ENCODE results near the gene LBP. TPM values are rescaled to one million over a fixed set of nuclear protein-coding genes. Genes with fewer than 3 reads are reported as not detected.
"Not testable (repeated sequence)": the region's sequence is repeated elsewhere in the genome, so short reads cannot be mapped to it uniquely, and the experiment has no call there.

Gene LBP
- total RNA-seq, 1 donor from 2014 or later: not detected

DNA sequence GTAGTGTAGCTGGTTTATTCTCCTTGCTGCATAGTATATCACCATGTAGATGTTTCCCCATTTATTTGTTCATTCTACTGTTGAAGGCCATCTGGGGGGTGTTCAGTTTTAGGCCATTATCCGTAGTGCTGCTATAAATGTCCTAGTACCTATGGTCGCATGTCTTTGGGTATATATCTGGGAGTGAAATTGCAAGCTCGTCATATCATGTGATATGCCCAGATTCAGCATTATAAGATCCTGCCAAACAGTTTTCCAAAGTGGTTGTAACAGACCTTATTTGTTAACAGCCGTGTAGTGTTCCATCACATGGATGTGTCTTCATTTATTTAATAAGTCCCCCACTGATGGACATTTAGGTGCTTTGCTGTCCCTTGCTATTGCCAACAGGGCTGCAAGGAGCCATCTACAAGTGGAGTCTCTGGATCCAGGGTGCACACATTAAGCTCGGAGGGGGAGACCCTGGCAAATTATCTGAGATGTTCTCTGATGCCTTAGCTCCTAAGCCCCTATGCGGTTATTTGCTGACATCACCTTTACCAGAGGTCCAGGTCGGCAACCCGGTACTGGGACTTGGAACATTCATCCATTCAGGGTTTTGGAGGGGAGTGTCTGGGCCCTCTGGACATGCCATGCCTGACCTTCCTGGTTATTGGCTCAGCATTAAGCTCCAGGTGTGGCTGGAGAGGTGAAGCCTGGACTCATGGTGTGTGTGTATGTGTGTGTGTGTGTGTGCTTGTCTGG lies 16.9 kb downstream of the LBP start:
- no peak overlapping the region for H3K4me3 Mint-ChIP-seq
- H3K4me1 Mint-ChIP-seq (ENCODE audit: low read depth): no peaks in the 10 kb centered on the region
- H3K36me3 Mint-ChIP-seq (ENCODE audit: low read depth): no peaks in the 10 kb centered on the region
- H3K27me3 Mint-ChIP-seq (ENCODE audit: insufficient read depth): peaks cover 5% of the 10 kb centered on the region
- intact Hi-C loops (cut with micrococcal nuclease): no loop called here
- DNase-seq (ENCODE audit: low spot score): no peak
- H3K27ac Mint-ChIP-seq: no peak overlapping the region
- no peaks in the 10 kb centered on the region for H3K9me3 Mint-ChIP-seq

DNA sequence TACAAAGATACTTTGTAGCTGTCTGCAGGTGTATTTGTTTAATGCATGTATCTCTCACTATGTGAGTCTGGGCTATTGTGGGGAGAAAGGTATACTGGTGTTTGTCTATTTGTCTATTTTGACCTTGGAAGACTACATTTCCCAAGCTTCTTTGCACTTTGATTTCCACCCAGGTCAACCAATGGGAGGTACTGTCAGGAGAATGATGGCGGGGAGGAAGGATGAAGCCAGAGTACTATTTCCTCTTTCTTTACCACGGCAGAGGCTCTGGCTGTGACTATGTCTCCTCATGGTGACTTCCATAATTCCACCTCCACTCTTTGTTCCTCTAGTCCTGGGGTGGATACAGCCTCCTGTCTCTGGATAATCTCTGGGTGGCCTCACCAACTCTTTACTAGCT lies 23.1 kb downstream of the LBP start:
- no peak overlapping the region for H3K27ac Mint-ChIP-seq
- intact Hi-C loops (cut with micrococcal nuclease): no loop called here
- no peaks in the 10 kb centered on the region for H3K4me1 Mint-ChIP-seq (ENCODE audit: low read depth)
- peaks cover 9% of the 10 kb centered on the region for H3K27me3 Mint-ChIP-seq (ENCODE audit: insufficient read depth)
- H3K4me3 Mint-ChIP-seq: no peak overlapping the region
- H3K36me3 Mint-ChIP-seq (ENCODE audit: low read depth): no peaks in the 10 kb centered on the region
- DNase-seq (ENCODE audit: low spot score): no peak
- H3K9me3 Mint-ChIP-seq: no peaks in the 10 kb centered on the region

DNA sequence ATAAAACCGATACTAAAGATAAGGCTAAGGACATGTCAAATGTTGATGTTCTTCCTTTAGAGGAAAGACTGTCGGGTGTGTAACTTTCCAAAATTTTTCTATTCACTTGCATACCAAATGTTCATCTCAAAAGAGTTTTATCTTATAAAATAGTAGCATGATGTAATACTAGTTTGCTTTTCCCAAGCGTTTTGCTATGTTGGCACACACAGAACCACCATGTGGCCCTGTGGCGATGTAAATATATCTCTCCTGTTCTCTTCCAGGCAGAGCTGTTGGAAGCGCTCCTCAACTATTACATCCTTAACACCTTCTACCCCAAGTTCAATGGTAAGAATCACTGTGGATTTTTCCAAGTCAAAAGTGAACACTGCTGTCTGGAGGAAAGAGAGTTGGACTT lies 26.5 kb downstream of the LBP start:
- Mint-ChIP-seq H3K4me3 (no peak overlapping the region), H3K27ac (no peak overlapping the region), H3K9me3 (no peaks in the 10 kb centered on the region), H3K4me1 (ENCODE audit: low read depth) (no peaks in the 10 kb centered on the region), H3K36me3 (ENCODE audit: low read depth) (no peaks in the 10 kb centered on the region), H3K27me3 (ENCODE audit: insufficient read depth) (peaks cover 6% of the 10 kb centered on the region)
- no peak for DNase-seq (ENCODE audit: low spot score)
- intact Hi-C loops (cut with micrococcal nuclease): no loop called here

DNA sequence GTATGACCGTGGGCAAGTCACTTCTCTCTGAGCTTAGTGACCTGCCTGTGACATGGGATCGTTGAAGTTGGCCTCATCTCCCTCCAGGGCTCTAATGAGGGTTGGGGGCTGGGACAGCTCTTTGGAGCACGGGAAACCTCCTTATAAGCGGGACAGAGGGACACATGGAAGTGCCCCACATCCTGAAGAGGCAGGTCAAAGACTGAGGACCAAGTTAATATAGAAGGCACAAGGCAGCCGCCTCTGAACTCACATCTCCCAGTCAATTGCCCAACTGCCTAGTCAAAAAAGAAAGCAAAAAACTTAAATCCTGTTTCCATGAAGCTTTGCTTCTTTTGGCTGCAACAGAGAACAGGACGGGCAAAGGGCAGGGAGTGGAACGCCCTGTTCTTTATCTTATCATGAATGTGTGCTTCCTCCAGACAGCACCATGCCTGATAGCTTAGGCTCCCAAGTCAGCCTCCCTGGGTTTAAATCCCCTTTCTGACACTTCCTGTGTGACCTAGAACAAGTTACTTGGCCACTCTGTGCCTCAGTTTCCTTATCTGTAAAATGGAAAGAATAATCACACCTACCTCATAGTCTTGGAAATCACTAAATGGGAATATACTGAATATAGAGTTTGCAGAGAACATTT lies 27.1 kb downstream of the LBP start:
- DNase-seq (ENCODE audit: low spot score): no peak
- Mint-ChIP-seq H3K9me3 (no peaks in the 10 kb centered on the region), H3K27ac (no peak overlapping the region), H3K36me3 (ENCODE audit: low read depth) (no peaks in the 10 kb centered on the region), H3K27me3 (ENCODE audit: insufficient read depth) (peaks cover 6% of the 10 kb centered on the region), H3K4me1 (ENCODE audit: low read depth) (no peaks in the 10 kb centered on the region), H3K4me3 (no peak overlapping the region)
- intact Hi-C loops (cut with micrococcal nuclease): no loop called here

DNA sequence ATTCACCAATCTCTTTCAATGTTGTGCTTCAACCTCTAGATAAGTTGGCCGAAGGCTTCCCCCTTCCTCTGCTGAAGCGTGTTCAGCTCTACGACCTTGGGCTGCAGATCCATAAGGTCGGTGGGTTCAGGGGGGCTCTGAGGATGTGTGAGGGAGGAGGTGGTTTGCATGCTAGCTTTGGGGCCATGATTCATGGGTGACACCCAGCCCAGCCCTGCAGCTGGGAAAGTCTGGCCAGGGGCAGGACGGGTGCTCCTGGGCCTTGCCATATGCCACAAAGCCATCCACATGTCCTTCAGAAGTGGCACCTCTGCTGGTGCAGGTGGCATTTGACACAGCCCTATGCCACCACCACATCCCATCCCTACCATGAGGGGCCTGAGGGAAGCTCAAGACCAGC lies 27.6 kb downstream of the LBP start:
- Mint-ChIP-seq H3K9me3 (no peaks in the 10 kb centered on the region), H3K27ac (no peak overlapping the region), H3K36me3 (ENCODE audit: low read depth) (no peaks in the 10 kb centered on the region), H3K4me1 (ENCODE audit: low read depth) (no peaks in the 10 kb centered on the region), H3K27me3 (ENCODE audit: insufficient read depth) (peaks cover 6% of the 10 kb centered on the region), H3K4me3 (no peak overlapping the region)
- intact Hi-C loops (cut with micrococcal nuclease): no loop called here
- DNase-seq (ENCODE audit: low spot score): no peak

DNA sequence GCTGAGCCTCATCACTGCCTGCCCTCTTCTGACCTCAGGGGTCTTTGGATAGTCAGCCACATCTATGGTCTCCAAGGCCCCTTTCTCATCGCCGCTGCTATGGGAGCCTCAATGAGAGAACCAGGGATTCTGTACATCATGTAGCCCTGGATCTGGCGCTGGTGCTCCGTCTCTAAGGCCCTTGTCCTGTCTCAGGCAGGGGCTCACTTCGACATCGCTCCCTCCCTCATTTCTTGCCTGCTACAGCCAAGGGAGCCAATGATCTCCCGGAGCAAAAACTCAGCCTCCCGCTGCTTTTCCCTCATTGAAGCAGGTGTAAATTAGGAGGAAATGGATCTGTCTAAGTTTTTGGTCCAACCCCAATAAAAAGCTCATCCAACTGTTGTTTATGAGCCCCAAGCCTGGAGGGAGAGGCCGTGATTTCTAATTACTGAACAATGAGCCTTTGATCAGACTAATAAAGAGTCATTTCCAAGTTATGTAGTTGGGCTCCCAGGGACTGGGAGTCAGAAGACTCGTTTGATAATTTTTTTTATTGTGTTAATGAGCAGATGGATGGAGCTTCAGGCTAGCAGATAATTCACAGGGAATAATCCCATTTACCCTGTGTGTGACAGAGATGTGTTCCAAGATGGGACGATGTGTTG lies 30.9 kb downstream of the LBP start:
- no peaks in the 10 kb centered on the region for H3K9me3 Mint-ChIP-seq
- H3K27ac Mint-ChIP-seq: no peak overlapping the region
- H3K4me1 Mint-ChIP-seq (ENCODE audit: low read depth): no peaks in the 10 kb centered on the region
- no peak for DNase-seq (ENCODE audit: low spot score)
- no peaks in the 10 kb centered on the region for H3K36me3 Mint-ChIP-seq (ENCODE audit: low read depth)
- H3K4me3 Mint-ChIP-seq: no peak overlapping the region
- peaks cover 1% of the 10 kb centered on the region for H3K27me3 Mint-ChIP-seq (ENCODE audit: insufficient read depth)
- intact Hi-C loops (cut with micrococcal nuclease): no loop called here

DNA sequence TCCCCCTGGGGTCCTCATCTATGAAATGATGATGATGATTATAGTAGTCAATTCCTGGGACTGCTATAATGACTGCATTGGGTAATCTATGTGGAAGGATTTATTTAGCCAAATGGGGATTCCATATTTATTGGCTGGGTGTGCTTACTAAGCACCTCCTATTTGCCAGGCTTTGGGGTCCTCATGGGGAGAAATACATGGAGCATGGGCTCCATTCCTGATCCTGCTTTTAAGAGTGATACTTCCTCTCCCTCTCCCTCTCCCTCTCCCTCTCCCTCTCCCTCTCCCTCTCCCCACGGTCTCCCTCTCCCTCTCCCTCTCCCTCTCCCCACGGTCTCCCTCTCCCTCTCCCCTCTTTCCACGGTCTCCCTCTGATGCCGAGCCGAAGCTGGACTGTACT lies 31.6 kb downstream of the LBP start:
- DNase-seq (ENCODE audit: low spot score); H3K36me3 Mint-ChIP-seq (ENCODE audit: low read depth); H3K27me3 Mint-ChIP-seq (ENCODE audit: insufficient read depth); intact Hi-C loops (cut with micrococcal nuclease); H3K4me3 Mint-ChIP-seq; H3K4me1 Mint-ChIP-seq (ENCODE audit: low read depth); H3K27ac Mint-ChIP-seq; H3K9me3 Mint-ChIP-seq: not testable (repeated sequence)

DNA sequence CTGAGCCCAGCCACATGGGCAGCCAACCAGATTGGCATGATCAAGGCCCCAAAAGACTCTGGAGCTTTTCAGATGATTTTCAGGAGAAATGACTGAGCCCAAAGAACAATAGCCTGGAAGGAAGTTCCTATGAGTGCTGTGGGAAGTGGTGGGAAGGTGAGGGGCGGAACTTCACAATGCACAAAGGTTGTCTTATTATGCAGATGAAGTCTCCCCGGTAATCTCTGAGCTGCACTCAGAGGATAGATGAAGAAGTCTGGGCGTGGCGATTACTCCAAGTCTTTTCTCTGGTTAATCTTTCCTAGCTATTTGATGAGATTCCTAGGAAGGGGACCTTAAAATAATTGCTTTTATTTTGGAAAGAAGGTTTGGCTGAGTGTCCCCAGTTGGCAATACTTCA lies 36.9 kb downstream of the LBP start:
- Mint-ChIP-seq H3K27me3 (ENCODE audit: insufficient read depth) (peaks cover 7% of the 10 kb centered on the region), H3K27ac (no peak overlapping the region), H3K4me1 (ENCODE audit: low read depth) (no peaks in the 10 kb centered on the region), H3K4me3 (no peak overlapping the region), H3K9me3 (no peaks in the 10 kb centered on the region), H3K36me3 (ENCODE audit: low read depth) (no peaks in the 10 kb centered on the region)
- DNase-seq (ENCODE audit: low spot score): no peak
- intact Hi-C loops (cut with micrococcal nuclease): no loop called here

DNA sequence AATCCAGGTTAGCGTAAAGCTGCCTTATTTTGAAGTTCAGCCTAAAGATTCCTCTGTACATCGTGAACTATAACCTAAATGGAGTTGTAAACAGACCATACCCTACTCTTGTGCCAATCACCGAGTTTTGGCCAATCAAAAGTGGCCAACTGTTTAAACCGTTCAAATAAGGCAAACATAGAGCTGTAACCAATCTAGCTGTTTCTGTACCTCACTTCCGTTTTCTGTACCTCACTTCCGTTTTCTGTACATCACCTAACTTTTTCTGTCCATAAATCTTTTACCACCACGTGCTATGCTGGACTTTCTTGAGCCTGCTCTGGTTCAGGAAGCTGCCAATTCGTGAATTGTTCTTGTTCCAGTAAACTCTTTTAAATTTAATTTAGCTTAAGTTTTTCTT lies 39.7 kb downstream of the LBP start:
- no peaks in the 10 kb centered on the region for H3K4me1 Mint-ChIP-seq (ENCODE audit: low read depth)
- peaks cover 7% of the 10 kb centered on the region for H3K27me3 Mint-ChIP-seq (ENCODE audit: insufficient read depth)
- no peaks in the 10 kb centered on the region for H3K9me3 Mint-ChIP-seq
- H3K27ac Mint-ChIP-seq: no peak overlapping the region
- DNase-seq (ENCODE audit: low spot score): no peak
- no peak overlapping the region for H3K4me3 Mint-ChIP-seq
- intact Hi-C loops (cut with micrococcal nuclease): no loop called here
- no peaks in the 10 kb centered on the region for H3K36me3 Mint-ChIP-seq (ENCODE audit: low read depth)

DNA sequence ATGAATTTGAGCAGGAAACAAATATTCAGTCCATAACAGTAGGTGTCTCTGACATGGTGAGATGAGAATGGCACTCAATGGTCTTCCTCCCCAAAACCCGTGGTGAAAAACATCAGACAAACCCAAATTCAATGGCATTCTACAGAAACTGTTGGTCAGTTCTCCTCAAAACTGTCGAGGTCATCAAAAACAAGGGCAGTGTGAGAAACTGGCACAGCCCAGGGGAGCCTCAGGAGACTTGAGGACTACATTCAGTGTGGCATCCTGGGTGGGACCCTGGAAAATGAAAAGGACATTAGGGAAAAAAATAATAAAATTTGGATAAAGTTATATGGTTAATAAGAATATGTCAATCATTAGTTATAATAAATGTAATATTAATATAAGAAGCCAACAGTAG lies 40.6 kb downstream of the LBP start:
- intact Hi-C loops (cut with micrococcal nuclease): no loop called here
- no peak for DNase-seq (ENCODE audit: low spot score)
- Mint-ChIP-seq H3K4me1 (ENCODE audit: low read depth) (no peaks in the 10 kb centered on the region), H3K27me3 (ENCODE audit: insufficient read depth) (peaks cover 7% of the 10 kb centered on the region), H3K4me3 (no peak overlapping the region), H3K27ac (no peak overlapping the region), H3K36me3 (ENCODE audit: low read depth) (no peaks in the 10 kb centered on the region), H3K9me3 (no peaks in the 10 kb centered on the region)

DNA sequence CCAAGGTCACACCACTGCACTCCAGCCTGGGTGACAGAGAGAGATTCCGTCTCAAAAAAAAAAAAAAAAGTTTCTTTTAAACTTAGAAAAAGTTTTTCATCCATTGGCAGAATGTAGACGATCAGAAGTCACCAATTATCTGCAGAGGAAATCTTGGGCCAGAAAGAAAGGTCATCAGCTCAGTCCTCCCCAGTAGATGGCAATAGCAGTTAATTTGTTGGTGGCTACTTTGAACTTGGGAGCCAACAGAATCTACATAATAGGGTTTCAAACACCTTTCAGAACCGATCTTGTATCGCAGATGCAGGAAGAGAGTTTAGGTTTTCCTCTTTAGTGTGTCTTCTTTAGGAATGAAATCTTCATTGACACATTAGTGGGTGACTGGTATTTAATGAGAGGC lies 41.7 kb downstream of the LBP start:
- H3K9me3 Mint-ChIP-seq: no peaks in the 10 kb centered on the region
- H3K27me3 Mint-ChIP-seq (ENCODE audit: insufficient read depth): peaks cover 7% of the 10 kb centered on the region
- no peaks in the 10 kb centered on the region for H3K4me1 Mint-ChIP-seq (ENCODE audit: low read depth)
- no peak for DNase-seq (ENCODE audit: low spot score)
- no peak overlapping the region for H3K27ac Mint-ChIP-seq
- intact Hi-C loops (cut with micrococcal nuclease): no loop called here
- H3K4me3 Mint-ChIP-seq: no peak overlapping the region
- no peaks in the 10 kb centered on the region for H3K36me3 Mint-ChIP-seq (ENCODE audit: low read depth)

DNA sequence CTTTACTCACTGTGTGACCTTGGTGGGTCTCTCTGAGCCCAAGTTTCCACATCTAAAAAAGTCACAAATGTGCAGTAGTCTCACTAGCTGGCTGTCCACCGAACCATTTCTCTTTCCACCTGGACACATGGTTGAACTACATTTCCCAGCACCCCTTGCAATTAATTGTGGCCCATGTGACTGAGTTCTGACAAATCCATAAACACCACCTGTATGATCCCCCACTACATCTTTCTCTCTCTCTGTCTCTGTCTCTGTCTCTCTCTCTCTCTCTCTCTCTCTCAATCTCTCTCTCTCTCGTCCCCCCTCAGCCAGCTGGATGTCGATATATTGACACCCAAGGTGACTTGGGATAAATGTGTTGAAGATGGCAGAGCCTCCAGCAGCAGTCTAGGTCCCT lies 46.1 kb downstream of the LBP start:
- Mint-ChIP-seq H3K9me3 (no peaks in the 10 kb centered on the region), H3K36me3 (ENCODE audit: low read depth) (no peaks in the 10 kb centered on the region)
- intact Hi-C loops (cut with micrococcal nuclease): no loop called here

DNA sequence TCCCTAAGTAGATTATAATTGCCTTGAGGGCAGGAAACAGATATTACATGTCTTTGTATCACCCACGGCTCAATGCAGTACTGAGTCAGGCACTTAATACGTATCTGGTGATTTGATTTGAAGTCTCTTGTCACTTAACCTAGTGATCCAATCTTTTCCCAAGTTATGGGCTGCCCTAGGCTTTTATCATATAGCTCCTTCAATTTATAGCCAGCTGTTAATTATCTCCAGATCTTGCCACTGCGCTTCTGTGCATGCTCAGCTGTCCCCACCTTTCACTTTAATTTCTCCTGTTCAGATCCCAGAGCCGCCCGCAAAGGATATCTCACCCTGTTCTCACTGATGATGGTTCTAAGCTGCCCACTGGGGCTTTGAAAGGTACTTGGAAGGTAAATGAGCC lies 47.0 kb downstream of the LBP start:
- H3K4me1 Mint-ChIP-seq (ENCODE audit: low read depth): no peaks in the 10 kb centered on the region
- H3K4me3 Mint-ChIP-seq: no peak overlapping the region
- H3K36me3 Mint-ChIP-seq (ENCODE audit: low read depth): no peaks in the 10 kb centered on the region
- DNase-seq (ENCODE audit: low spot score): no peak
- no peak overlapping the region for H3K27ac Mint-ChIP-seq
- peaks cover 20% of the 10 kb centered on the region for H3K27me3 Mint-ChIP-seq (ENCODE audit: insufficient read depth)
- H3K9me3 Mint-ChIP-seq: no peaks in the 10 kb centered on the region
- intact Hi-C loops (cut with micrococcal nuclease): no loop called here

More for the DNA sequence above, 46.1 kb downstream of the LBP start:
- no peak overlapping the region for H3K27ac Mint-ChIP-seq
- no peak overlapping the region for H3K4me3 Mint-ChIP-seq
- no peak for DNase-seq (ENCODE audit: low spot score)
- no peaks in the 10 kb centered on the region for H3K4me1 Mint-ChIP-seq (ENCODE audit: low read depth)
- H3K27me3 Mint-ChIP-seq (ENCODE audit: insufficient read depth): peaks cover 16% of the 10 kb centered on the region
